Fibroblast of lung (primary cell): Measurements from ENCODE around the gene SCARF1. TPM values are rescaled to one million over a fixed set of nuclear protein-coding genes. Genes with fewer than 3 reads are reported as not detected.

Experiments used
- DNase-seq, 2 donors: peaks; one replicate each; pipeline versions ENCODE4 v3.0.0 to v3.0.0-alpha.2; 2010; ENCODE audit warnings: low read depth in 2 of 2
- H2AFZ ChIP-seq: 2 replicates; pipeline ENCODE4 v1.5.1; 2012; ENCODE audit warnings: low read length, control low read depth, inconsistent platforms
- H3K27ac ChIP-seq: 2 replicates; pipeline ENCODE4 v1.5.1; 2011; ENCODE audit warnings: low read length, control low read depth; ENCODE audit not compliant: insufficient read depth
- H3K27me3 ChIP-seq: 2 replicates; pipeline ENCODE4 v1.5.1; 2011; ENCODE audit warnings: mild to moderate bottlenecking, low read length; ENCODE audit not compliant: control insufficient read depth, insufficient read depth
- H3K36me3 ChIP-seq: 2 replicates; pipeline ENCODE4 v1.5.1; 2011; ENCODE audit warnings: low read length; ENCODE audit not compliant: control insufficient read depth, insufficient read depth
- H3K4me1 ChIP-seq: 2 replicates; pipeline ENCODE4 v1.5.1; 2011; ENCODE audit warnings: low read length; ENCODE audit not compliant: control insufficient read depth, insufficient read depth; ENCODE audit errors: extremely low read depth
- H3K4me2 ChIP-seq: 2 replicates; pipeline ENCODE4 v1.5.1; 2011; ENCODE audit warnings: low read length, control low read depth; ENCODE audit not compliant: insufficient read depth; ENCODE audit errors: extremely low read depth
- H3K4me3 ChIP-seq, 4 experiments: fragments of 200-600 bp in 1 of 4; sonication (generic) in 1 of 4; replicated peaks in 1 of 4; 2 replicates each; pipeline ENCODE4 v1.5.1; 2011 to 2016; ENCODE audit warnings: low read length in 4 of 4, low read depth in 3 of 4, mild to moderate bottlenecking in 3 of 4, control low read depth in 2 of 4, inconsistent platforms in 1 of 4, mixed read lengths in 1 of 4; ENCODE audit not compliant: insufficient read depth in 1 of 4; ENCODE audit errors: control extremely low read depth in 1 of 4
- H3K79me2 ChIP-seq: 2 replicates; pipeline ENCODE4 v1.5.1; 2012; ENCODE audit warnings: mild to moderate bottlenecking, low read length, inconsistent platforms; ENCODE audit not compliant: control insufficient read depth, insufficient read depth
- H3K9ac ChIP-seq: 2 replicates; pipeline ENCODE4 v1.5.1; 2011; ENCODE audit warnings: mild to moderate bottlenecking, low read length, control low read depth; ENCODE audit not compliant: insufficient read depth
- H3K9me3 ChIP-seq: 2 replicates; pipeline ENCODE4 v1.5.1; 2012; ENCODE audit warnings: low read depth, low read length; ENCODE audit not compliant: control insufficient read depth, insufficient read depth
- H4K20me1 ChIP-seq: 2 replicates; pipeline ENCODE4 v1.5.1; 2011; ENCODE audit warnings: low read length; ENCODE audit not compliant: control insufficient read depth, insufficient read depth; ENCODE audit errors: extremely low read depth
- EZH2 ChIP-seq: IDR thresholded peaks from 2 replicates; pipeline ENCODE4 v1.5.1; 2012; ENCODE audit warnings: low read length, control low read depth, mild to moderate bottlenecking; ENCODE audit errors: missing control alignments
- polyA plus RNA-seq, 2 donors: library from polyadenylated mRNA; depleted of rRNA in 1 of 2; stranded (reverse) in 1 of 2; unstranded in 1 of 2; fragments of >200 nt; gene quantifications; 2 replicates each; pipeline ENCODE4 v1.2.1, GENCODE V29; 2011 to 2012; ENCODE audit warnings: missing spikeins in 1 of 2
- total RNA-seq: library from RNA; depleted of rRNA; stranded (reverse); fragments of >200 nt; gene quantifications from 2 replicates; pipeline ENCODE4 v1.2.1, GENCODE V29; 2014
- TF ChIP-seq, protein P1 (sequence below), 2 donors: IDR thresholded peaks in 1 of 2; conservative IDR thresholded peaks in 1 of 2; 1 replicate in 1 of 2; 2 replicates in 1 of 2; pipeline ENCODE4 v1.5.1; 2011 to 2012; ENCODE audit warnings: low read length in 2 of 2, control low read depth in 1 of 2, inconsistent platforms in 1 of 2, low read depth in 1 of 2, mild to moderate bottlenecking in 1 of 2

Gene SCARF1
- total and polyA plus RNA-seq, 2 donors (not counting 1 experiment from before 2014, with no cell fraction given), result 0.99 to 2.4 TPM

DNA sequence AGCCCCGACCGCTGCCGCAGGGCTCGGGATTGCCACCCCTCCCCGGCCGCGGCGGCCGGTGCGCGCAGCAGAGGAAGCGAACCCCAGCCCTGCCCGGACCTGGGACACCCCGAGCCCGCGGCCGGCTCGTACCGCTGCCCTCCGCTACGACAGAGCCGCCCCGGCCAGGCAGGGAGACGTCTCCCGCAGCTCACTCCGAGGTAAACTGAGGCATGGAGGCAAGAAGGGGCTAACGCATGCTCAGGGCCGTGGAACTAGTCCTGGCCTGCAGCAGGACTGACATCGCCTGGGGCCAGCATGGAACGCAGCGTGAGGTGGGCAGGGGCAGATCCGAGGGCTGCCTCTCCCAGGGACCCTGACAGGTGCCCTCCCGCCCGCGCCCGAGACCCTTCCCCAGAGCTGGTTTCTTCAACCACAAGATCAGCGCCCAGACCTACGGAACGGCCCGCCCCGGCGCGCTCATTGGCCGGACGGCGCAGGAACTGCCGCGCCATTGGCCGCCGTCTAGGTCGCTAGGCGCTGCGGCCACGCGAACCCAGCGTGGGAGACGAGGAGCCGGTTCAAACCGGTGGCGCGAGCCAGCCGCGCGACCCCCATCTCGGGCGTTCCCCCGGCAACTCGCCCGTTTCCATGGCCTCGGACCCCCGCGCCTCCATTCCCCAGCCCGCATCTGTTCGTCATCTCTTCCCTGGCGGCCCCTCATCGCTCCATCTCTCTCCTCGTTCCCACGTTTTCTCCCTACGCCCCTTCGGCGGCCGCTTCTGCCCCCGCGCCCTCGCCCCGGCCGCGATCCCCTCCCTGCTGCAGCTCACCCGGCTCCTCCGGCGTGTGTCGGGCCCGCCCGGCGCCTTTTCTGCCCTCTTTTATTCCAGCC, 17.3 kb downstream of the SCARF1 start, which contains the start of gene SLC43A2:
Gene SLC43A2, minus strand, starts transcription at position 853 of the 874 bp plus-strand sequence. CDS start 960 bp downstream, outside the sequence.
- Histone ChIP-seq H3K4me2 (peak within 1 kb of the TSS; percentile 98), H2AFZ (peak within 1 kb of the TSS; percentile 86), H3K9me3 (no peaks in the 10 kb centered on the region), H3K36me3 (no peaks in the 10 kb centered on the region), H3K79me2 (no peaks in the 10 kb centered on the region), H3K9ac (peak within 1 kb of the TSS; percentile 74), H3K27ac (peak within 1 kb of the TSS; percentile 75), H3K4me3 (peak within 1 kb of the TSS; percentile 46 to 80 (median 74)), H3K27me3 (peaks cover 6% of the 10 kb centered on the region), H4K20me1 (no peaks in the 10 kb centered on the region), H3K4me1 (peaks cover 6% of the 10 kb centered on the region)
- TF ChIP-seq, protein P1, sequence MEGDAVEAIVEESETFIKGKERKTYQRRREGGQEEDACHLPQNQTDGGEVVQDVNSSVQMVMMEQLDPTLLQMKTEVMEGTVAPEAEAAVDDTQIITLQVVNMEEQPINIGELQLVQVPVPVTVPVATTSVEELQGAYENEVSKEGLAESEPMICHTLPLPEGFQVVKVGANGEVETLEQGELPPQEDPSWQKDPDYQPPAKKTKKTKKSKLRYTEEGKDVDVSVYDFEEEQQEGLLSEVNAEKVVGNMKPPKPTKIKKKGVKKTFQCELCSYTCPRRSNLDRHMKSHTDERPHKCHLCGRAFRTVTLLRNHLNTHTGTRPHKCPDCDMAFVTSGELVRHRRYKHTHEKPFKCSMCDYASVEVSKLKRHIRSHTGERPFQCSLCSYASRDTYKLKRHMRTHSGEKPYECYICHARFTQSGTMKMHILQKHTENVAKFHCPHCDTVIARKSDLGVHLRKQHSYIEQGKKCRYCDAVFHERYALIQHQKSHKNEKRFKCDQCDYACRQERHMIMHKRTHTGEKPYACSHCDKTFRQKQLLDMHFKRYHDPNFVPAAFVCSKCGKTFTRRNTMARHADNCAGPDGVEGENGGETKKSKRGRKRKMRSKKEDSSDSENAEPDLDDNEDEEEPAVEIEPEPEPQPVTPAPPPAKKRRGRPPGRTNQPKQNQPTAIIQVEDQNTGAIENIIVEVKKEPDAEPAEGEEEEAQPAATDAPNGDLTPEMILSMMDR (conservative IDR thresholded peaks at IDR 0.05 in 1 of 2, IDR thresholded peaks at IDR 0.05 in 1 of 2; ENCODE audit: low read depth in 1 of 2, low read length in 2 of 2), result no peak
- TF ChIP-seq EZH2, result no peak
- peak; percentile 68 to 76 for DNase-seq

DNA sequence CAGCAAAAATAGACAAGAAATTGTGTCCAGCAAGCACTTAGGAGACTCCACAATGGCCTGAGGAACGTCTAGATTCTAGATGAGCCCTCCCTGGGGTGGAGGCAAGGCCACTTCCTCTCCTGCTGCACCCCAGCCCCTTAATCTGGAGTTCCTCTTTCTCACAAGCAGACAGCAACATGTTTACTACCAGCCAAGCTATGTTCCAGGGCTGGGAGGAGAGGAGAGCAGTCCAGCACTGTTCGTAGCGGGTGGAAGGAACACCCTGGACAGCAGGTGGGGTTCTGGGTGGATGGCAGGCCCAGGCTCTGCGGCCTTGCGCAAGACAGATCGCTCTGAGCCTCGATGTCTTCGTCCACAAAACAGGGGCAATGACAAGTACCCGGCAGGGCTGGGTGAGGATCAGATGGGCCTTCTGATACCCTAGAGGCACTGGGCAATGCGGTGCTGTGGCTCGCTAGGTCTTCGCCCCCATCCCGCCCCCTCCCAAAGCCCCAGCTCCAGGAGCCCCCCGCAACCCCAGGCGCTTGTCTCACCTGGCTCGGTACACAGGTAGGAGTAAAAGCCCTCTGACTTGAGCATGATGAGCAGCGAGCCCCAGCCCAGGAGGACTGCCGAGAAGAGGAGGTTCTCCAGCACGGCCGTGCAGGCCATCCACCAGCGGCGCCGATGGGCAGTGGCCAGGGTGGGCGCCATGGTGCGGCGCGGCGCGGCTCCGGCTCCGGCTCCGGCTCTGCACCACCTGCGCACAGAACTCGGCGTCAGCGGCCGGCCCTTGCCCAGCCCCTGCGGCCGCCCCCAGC, 18.1 kb downstream of the SCARF1 start:
- H3K4me1 ChIP-seq, result peaks cover 6% of the 10 kb centered on the region
- TF ChIP-seq, protein P1 (conservative IDR thresholded peaks at IDR 0.05 in 1 of 2, IDR thresholded peaks at IDR 0.05 in 1 of 2; ENCODE audit: low read depth in 1 of 2, low read length in 2 of 2), result no peak
- peak; percentile 26 for TF ChIP-seq EZH2
- no peaks in the 10 kb centered on the region for H4K20me1 ChIP-seq
- no peak overlapping the region for H3K27ac ChIP-seq
- no peaks in the 10 kb centered on the region for H3K79me2 ChIP-seq
- DNase-seq, result no peak
- H3K4me3 ChIP-seq, result peak overlapping the region in 3 of 4 experiments; percentile 74 to 80 (median 75)
- H3K4me2 ChIP-seq, result peak overlapping the region; percentile 98
- no peaks in the 10 kb centered on the region for H3K9me3 ChIP-seq
- no peak overlapping the region for H3K9ac ChIP-seq
- H3K27me3 ChIP-seq, result peaks cover 6% of the 10 kb centered on the region
- no peak overlapping the region for H2AFZ ChIP-seq
- H3K36me3 ChIP-seq, result no peaks in the 10 kb centered on the region

DNA sequence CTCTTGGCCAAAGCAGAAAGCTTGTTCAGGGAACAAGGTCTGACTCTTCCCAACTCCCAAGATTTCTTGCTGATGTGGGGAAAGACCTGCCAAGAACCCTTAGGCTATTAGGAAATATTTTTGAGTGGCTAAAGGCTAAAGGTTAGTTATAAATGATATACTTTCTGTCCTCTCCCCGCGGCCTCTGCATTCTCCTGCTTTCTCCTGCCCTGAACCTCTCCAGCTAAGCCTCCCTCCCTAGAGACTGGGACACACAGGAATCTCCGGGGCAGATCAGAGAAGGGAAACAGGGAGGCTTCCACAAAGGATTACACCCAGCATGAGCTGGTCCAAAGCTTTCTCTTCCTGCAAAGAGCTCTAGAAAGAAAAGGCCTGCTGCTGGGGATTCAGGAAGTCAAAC, 19.2 kb downstream of the SCARF1 start:
- TF ChIP-seq, protein P1 (conservative IDR thresholded peaks at IDR 0.05 in 1 of 2, IDR thresholded peaks at IDR 0.05 in 1 of 2; ENCODE audit: low read depth in 1 of 2, low read length in 2 of 2), result no peak
- TF ChIP-seq EZH2, result no peak
- Histone ChIP-seq H3K36me3 (no peaks in the 10 kb centered on the region), H3K79me2 (no peaks in the 10 kb centered on the region), H3K27ac (no peak overlapping the region), H3K4me2 (peak overlapping the region; percentile 23), H3K27me3 (peaks cover 6% of the 10 kb centered on the region), H3K9ac (no peak overlapping the region), H4K20me1 (no peaks in the 10 kb centered on the region), H3K4me1 (peaks cover 6% of the 10 kb centered on the region), H3K9me3 (no peaks in the 10 kb centered on the region), H3K4me3 (peak overlapping the region in 1 of 4 experiments; percentile 74), H2AFZ (no peak overlapping the region)
- no peak for DNase-seq
